ENCODE data around the gene IFT88. TPM values are rescaled to one million over a fixed set of nuclear protein-coding genes. Genes with fewer than 3 reads are reported as not detected.

Gene IFT88
- total RNA-seq, 2 donors from 2014 or later = 10.8 to 22.0 TPM

DNA sequence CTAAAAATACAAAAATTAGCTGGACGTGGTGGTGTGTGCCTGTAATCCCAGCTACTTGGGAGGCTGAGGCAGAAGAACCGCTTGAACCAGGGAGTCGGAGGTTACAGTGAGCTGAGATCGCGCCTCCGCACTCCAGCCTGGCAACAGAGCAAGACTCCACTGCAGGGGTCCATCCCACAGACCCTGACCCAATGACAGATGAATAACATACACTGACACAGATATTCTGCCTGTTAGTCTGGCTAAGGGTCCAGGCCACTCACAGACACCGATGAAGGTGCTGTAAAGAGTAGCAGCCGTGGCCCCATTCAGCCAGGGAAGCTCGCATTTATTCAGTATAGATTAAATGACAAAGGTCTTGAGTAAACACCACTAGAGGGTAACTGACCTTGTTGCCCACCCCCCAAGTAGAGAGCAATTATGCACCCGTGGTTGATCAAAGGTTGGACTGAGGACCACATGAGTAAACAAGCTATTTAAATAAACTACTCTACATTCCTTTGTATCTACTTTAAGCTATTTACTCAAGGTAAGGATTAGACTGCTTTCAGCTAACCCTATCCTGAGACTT is 32.8 kb upstream of the IFT88 start:
- TF ChIP-seq CTCF (IDR thresholded peaks at IDR 0.05) (no peak), POLR2AphosphoS5 (IDR thresholded peaks at IDR 0.05) (no peak), POLR2A (IDR thresholded peaks at IDR 0.05) (no peak)
- no peaks in the 10 kb centered on the region for H3K27me3 ChIP-seq (replicated peaks; ENCODE audit: insufficient read depth)
- 74% methylated on average over 10 of the region's 10 CpGs for WGBS
- H3K9me3 ChIP-seq = no peaks in the 10 kb centered on the region
- no peaks in the 10 kb centered on the region for H3K4me1 ChIP-seq (replicated peaks)
- H3K4me3 ChIP-seq = no peak overlapping the region
- DNase-seq (ENCODE audit: low spot score) = no peak
- intact Hi-C loops (cut with DNase I) = no loop called here
- H3K27ac ChIP-seq = no peak overlapping the region
- H3K36me3 ChIP-seq = no peaks in the 10 kb centered on the region

DNA sequence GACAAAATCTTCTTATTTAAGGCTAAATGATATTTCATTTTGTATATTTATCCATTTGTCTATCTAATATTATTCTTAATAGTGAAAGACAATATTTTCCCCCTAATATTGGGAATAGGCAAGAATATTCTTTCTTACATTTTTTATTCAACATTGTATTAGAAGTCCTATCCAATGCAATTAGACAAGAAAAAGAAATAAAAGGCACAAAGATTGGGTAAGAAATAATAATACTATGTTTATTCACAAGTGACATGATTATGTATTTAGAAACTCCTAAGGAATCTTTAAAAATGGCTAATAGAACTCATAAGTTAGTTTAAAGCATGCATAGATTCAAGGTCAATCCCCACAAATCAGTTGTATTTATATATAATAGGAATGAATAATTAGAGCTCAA is 30.0 kb upstream of the IFT88 start:
- no peak for DNase-seq (ENCODE audit: low spot score)
- Histone ChIP-seq H3K27ac (no peak overlapping the region), H3K9me3 (no peaks in the 10 kb centered on the region), H3K4me3 (no peak overlapping the region), H3K27me3 (replicated peaks; ENCODE audit: insufficient read depth) (no peaks in the 10 kb centered on the region), H3K36me3 (no peaks in the 10 kb centered on the region), H3K4me1 (replicated peaks) (no peaks in the 10 kb centered on the region)
- TF ChIP-seq POLR2A (IDR thresholded peaks at IDR 0.05) (no peak), POLR2AphosphoS5 (IDR thresholded peaks at IDR 0.05) (no peak), CTCF (IDR thresholded peaks at IDR 0.05) (no peak)
- intact Hi-C loops (cut with DNase I) = no loop called here

GRCh38 chr13:20544201-20544923 is 22.6 kb upstream of the IFT88 start:
- Histone ChIP-seq H3K4me1 (replicated peaks) (no peaks in the 10 kb centered on the region), H3K4me3 (no peak overlapping the region), H3K9me3 (no peaks in the 10 kb centered on the region), H3K36me3 (no peaks in the 10 kb centered on the region), H3K27ac (no peak overlapping the region), H3K27me3 (replicated peaks; ENCODE audit: insufficient read depth) (no peaks in the 10 kb centered on the region)
- DNase-seq (ENCODE audit: low spot score) = no peak
- intact Hi-C loops (cut with DNase I) = no loop called here
- WGBS = 81% methylated on average over 7 of the region's 7 CpGs
- TF ChIP-seq POLR2A (IDR thresholded peaks at IDR 0.05) (no peak), POLR2AphosphoS5 (IDR thresholded peaks at IDR 0.05) (no peak), CTCF (IDR thresholded peaks at IDR 0.05) (no peak)

DNA sequence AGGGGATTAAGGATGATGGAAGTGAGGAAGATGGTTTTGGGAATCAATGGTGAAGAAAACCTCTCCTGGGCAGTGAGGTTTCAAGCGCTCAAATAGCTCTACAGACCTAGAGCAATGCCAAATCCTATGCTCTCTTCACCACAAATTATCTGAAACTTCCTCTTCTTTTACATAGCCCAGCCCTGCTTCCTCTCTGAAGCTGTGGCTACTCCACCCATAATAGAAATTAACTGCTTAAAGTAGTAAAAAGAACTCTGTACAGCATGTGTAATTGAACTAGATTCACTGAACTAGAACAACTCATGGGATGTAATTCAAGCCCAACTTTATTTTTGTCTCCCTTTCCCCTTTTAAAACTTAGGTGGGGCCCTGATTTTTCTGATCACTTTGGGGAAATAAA is 20.4 kb upstream of the IFT88 start:
- H3K4me3 ChIP-seq = no peak overlapping the region
- H3K4me1 ChIP-seq (replicated peaks) = no peaks in the 10 kb centered on the region
- no peak for TF ChIP-seq POLR2AphosphoS5 (IDR thresholded peaks at IDR 0.05)
- no peak for TF ChIP-seq CTCF (IDR thresholded peaks at IDR 0.05)
- no peak for TF ChIP-seq POLR2A (IDR thresholded peaks at IDR 0.05)
- DNase-seq (ENCODE audit: low spot score) = no peak
- H3K27ac ChIP-seq = no peak overlapping the region
- H3K9me3 ChIP-seq = no peaks in the 10 kb centered on the region
- no peaks in the 10 kb centered on the region for H3K27me3 ChIP-seq (replicated peaks; ENCODE audit: insufficient read depth)
- intact Hi-C loops (cut with DNase I) = no loop called here
- H3K36me3 ChIP-seq = no peaks in the 10 kb centered on the region
- 71% methylated on average over 1 of the region's 1 CpG for WGBS

- 61% methylated on average over 4 of the region's 4 CpGs for WGBS
- intact Hi-C loops (cut with DNase I) = no loop called here
- Histone ChIP-seq H3K36me3 (no peaks in the 10 kb centered on the region), H3K9me3 (no peaks in the 10 kb centered on the region), H3K27ac (no peak overlapping the region), H3K27me3 (replicated peaks; ENCODE audit: insufficient read depth) (no peaks in the 10 kb centered on the region), H3K4me1 (replicated peaks) (no peaks in the 10 kb centered on the region), H3K4me3 (no peak overlapping the region)
- TF ChIP-seq POLR2AphosphoS5 (IDR thresholded peaks at IDR 0.05) (no peak), CTCF (IDR thresholded peaks at IDR 0.05) (no peak), POLR2A (IDR thresholded peaks at IDR 0.05) (no peak)
- no peak for DNase-seq (ENCODE audit: low spot score)
These were observed 19.5 kb upstream of the IFT88 start for GRCh38 chr13:20547479-20547908.
